ENCODE data around the gene PRKAR1B. TPM values are rescaled to one million over a fixed set of nuclear protein-coding genes. Genes with fewer than 3 reads are reported as not detected.
A peak's percentile ranks its signal among the peaks of the same experiment; 100 is the strongest.

The PRKAR1B gene
- total and polyA plus RNA-seq, 10 donors: 9.9 to 39.5 (median 23.5) TPM

GRCh38 chr7:698515-699475 is 28.3 kb downstream of the PRKAR1B start:
- peak; percentile 73 for DNase-seq
- H3K27me3 ChIP-seq (replicated peaks in 1 of 7): no peaks in the 10 kb centered on the region
- H3K4me3 ChIP-seq: no peak overlapping the region
- H3K9me3 ChIP-seq: peaks cover 0 to 20% (median 15%) of the 10 kb centered on the region in 8 donors
- H3K4me1 ChIP-seq: peaks cover 0 to 41% (median 21%) of the 10 kb centered on the region in 6 donors
- no peak for TF ChIP-seq POLR2A (IDR thresholded peaks at IDR 0.05)
- peak in 2 of 3 donors; percentile 87 for TF ChIP-seq POLR2AphosphoS5 (IDR thresholded peaks at IDR 0.05)
- intact Hi-C loops (cut with DNase I; ENCODE audit: low total_unique reads): no loop called here
- WGBS, 5 donors: 75 to 86% (median 81%) methylated on average over 22 to 23 of the region's 23 CpGs
- H3K36me3 ChIP-seq: peaks cover 0 to 17% (median 0%) of the 10 kb centered on the region in 6 donors
- H3K27ac ChIP-seq: peak overlapping the region in 6 of 8 donors; percentile 46 to 77 (median 68)

- Histone ChIP-seq H3K27ac (peak overlapping the region in 7 of 8 donors; percentile 23 to 84 (median 77)), H3K9me3 (peaks cover 0 to 7% (median 0%) of the 10 kb centered on the region in 8 donors), H3K4me3 (no peak overlapping the region), H3K36me3 (peaks cover 0 to 24% (median 0%) of the 10 kb centered on the region in 6 donors), H3K4me1 (peaks cover 0 to 41% (median 21%) of the 10 kb centered on the region in 6 donors), H3K27me3 (replicated peaks in 1 of 7) (no peaks in the 10 kb centered on the region)
- DNase-seq: peak; percentile 70
- WGBS, 5 donors: 64 to 79% (median 78%) methylated on average over 28 to 29 of the region's 29 CpGs
- TF ChIP-seq POLR2AphosphoS5 (IDR thresholded peaks at IDR 0.05) (peak; percentile 55 to 70 (median 56)), CTCF (IDR thresholded peaks at IDR 0.05 in 8 of 11, conservative IDR thresholded peaks at IDR 0.05 in 3 of 11) (no peak)
- intact Hi-C loops (cut with DNase I; ENCODE audit: low total_unique reads): no loop called here
These were observed 30.1 kb downstream of the PRKAR1B start for GRCh38 chr7:696812-697551.

GRCh38 chr7:696426-696811 is 30.7 kb downstream of the PRKAR1B start:
- Histone ChIP-seq H3K4me3 (no peak overlapping the region), H3K36me3 (peaks cover 0 to 24% (median 0%) of the 10 kb centered on the region in 6 donors), H3K27ac (peak overlapping the region in 6 of 8 donors; percentile 32 to 84 (median 78)), H3K9me3 (peaks cover 0 to 11% (median 0%) of the 10 kb centered on the region in 8 donors), H3K27me3 (replicated peaks in 1 of 7) (no peaks in the 10 kb centered on the region), H3K4me1 (peaks cover 0 to 41% (median 21%) of the 10 kb centered on the region in 6 donors)
- intact Hi-C loops (cut with DNase I; ENCODE audit: low total_unique reads): no loop called here
- no peak for TF ChIP-seq POLR2AphosphoS5 (IDR thresholded peaks at IDR 0.05)
- TF ChIP-seq POLR2A (IDR thresholded peaks at IDR 0.05): no peak
- TF ChIP-seq CTCF (IDR thresholded peaks at IDR 0.05 in 8 of 11, conservative IDR thresholded peaks at IDR 0.05 in 3 of 11): no peak
- DNase-seq: no peak
- 71 to 88% (median 87%) methylated on average over 9 of the region's 9 CpGs for WGBS, 5 donors

DNA sequence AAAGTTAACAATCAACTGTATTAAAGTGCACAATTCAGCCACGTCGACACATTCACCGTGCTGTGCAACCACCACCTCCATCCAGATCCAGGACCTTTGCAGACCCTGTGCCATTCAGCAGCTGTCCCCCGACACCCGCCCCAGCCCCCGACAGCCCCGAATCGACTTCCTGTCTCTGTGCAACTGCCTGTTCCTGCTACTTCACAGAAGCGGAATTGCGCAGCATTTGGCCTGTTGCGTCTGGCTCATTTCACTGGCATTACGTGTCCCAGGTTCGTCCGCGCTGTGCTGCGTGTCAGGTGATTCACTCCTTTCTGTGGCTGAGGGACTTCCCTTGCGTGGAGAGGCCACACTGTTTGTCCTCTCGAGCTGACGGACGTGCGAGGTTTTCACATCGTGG is 33.8 kb downstream of the PRKAR1B start:
- H3K36me3 ChIP-seq: peaks cover 0 to 33% (median 0%) of the 10 kb centered on the region in 6 donors
- no peak for TF ChIP-seq CTCF (IDR thresholded peaks at IDR 0.05 in 8 of 11, conservative IDR thresholded peaks at IDR 0.05 in 3 of 11)
- peaks cover 3 to 41% (median 21%) of the 10 kb centered on the region in 8 donors for H3K9me3 ChIP-seq
- H3K27ac ChIP-seq: no peak overlapping the region
- no peaks in the 10 kb centered on the region for H3K27me3 ChIP-seq (replicated peaks in 1 of 7)
- H3K4me1 ChIP-seq: peaks cover 0 to 18% (median 6%) of the 10 kb centered on the region in 6 donors
- WGBS, 5 donors: 90 to 97% (median 92%) methylated on average over 22 of the region's 22 CpGs
- no peak overlapping the region for H3K4me3 ChIP-seq
- intact Hi-C loops (cut with DNase I; ENCODE audit: low total_unique reads): no loop called here
- DNase-seq: peak; percentile 39
